Activated CD4-positive, alpha-beta memory T cell treated with anti-CD3 and anti-CD28 coated beads, Interleukin-2, amount 10 ng/mL, durations not matched to agents 7 days and 5 days (primary cell): ENCODE data around the gene TGFBRAP1. TPM values are rescaled to one million over a fixed set of nuclear protein-coding genes. Genes with fewer than 3 reads are reported as not detected.

Experiments used
- CTCF ChIA-PET: fragments of 350-600 bp; sonication (Branson Sonifier 250); formaldehyde crosslinking; loops from one replicate; lab custom pipeline; 2021; ENCODE audit warnings: antibody characterized with exemption, inconsistent platforms; lab: Charles Lee
- POLR2A ChIA-PET: fragments of 350-600 bp; sonication (Branson Sonifier 250); formaldehyde crosslinking; loops from one replicate; lab custom pipeline; 2021; ENCODE audit warnings: antibody characterized with exemption; lab: Charles Lee
- DNase-seq: peaks from one replicate; pipeline ENCODE4 v3.0.0-alpha.2; 2020
- H3K27ac Mint-ChIP-seq: one replicate; pipeline ENCODE4 v1.8.0; 2021; ENCODE audit warnings: mild to moderate bottlenecking, mixed read lengths
- H3K27me3 Mint-ChIP-seq: one replicate; pipeline ENCODE4 v1.8.0; 2021; ENCODE audit warnings: mixed read lengths
- H3K36me3 Mint-ChIP-seq: one replicate; pipeline ENCODE4 v1.8.0; 2021; ENCODE audit warnings: low read depth, mixed read lengths
- H3K4me1 Mint-ChIP-seq: one replicate; pipeline ENCODE4 v1.8.0; 2021; ENCODE audit warnings: mixed read lengths
- H3K4me3 Mint-ChIP-seq: one replicate; pipeline ENCODE4 v1.8.0; 2021; ENCODE audit warnings: mild to moderate bottlenecking, mixed read lengths
- H3K9me3 Mint-ChIP-seq: one replicate; pipeline ENCODE4 v1.8.0; 2021; ENCODE audit warnings: mixed read lengths
- total RNA-seq, 2 experiments: library from RNA; stranded (reverse); gene quantifications; one replicate each; pipeline ENCODE4 v1.2.3, GENCODE V29; 2021

Gene TGFBRAP1
- total RNA-seq, 2 experiments from 2014 or later: 15.9 to 17.0 TPM

GRCh38 chr2:105324732-105325131, 4.8 kb downstream of the TGFBRAP1 start:
- H3K27ac Mint-ChIP-seq: no peak overlapping the region
- no peaks in the 10 kb centered on the region for H3K27me3 Mint-ChIP-seq
- CTCF ChIA-PET: no interaction called here

GRCh38 chr2:105324101-105324500, 5.4 kb downstream of the TGFBRAP1 start:
- Mint-ChIP-seq H3K9me3 (no peaks in the 10 kb centered on the region), H3K36me3 (peaks cover 20% of the 10 kb centered on the region), H3K4me1 (peaks cover 21% of the 10 kb centered on the region), H3K27ac (no peak overlapping the region), H3K4me3 (no peak overlapping the region), H3K27me3 (no peaks in the 10 kb centered on the region)
- DNase-seq: no peak
- POLR2A ChIA-PET: no interaction called here
- CTCF ChIA-PET: no interaction called here

More at GRCh38 chr2:105324732-105325131, 4.8 kb downstream of the TGFBRAP1 start:
- Mint-ChIP-seq H3K9me3 (no peaks in the 10 kb centered on the region), H3K36me3 (peaks cover 21% of the 10 kb centered on the region), H3K4me1 (peaks cover 23% of the 10 kb centered on the region), H3K4me3 (no peak overlapping the region)
- no peak for DNase-seq
- POLR2A ChIA-PET: no interaction called here

GRCh38 chr2:105323111-105323510, 6.4 kb downstream of the TGFBRAP1 start:
- H3K27me3 Mint-ChIP-seq: no peaks in the 10 kb centered on the region
- H3K4me1 Mint-ChIP-seq: peaks cover 13% of the 10 kb centered on the region
- no peak for DNase-seq
- no peak overlapping the region for H3K27ac Mint-ChIP-seq
- ChIA-PET CTCF (no interaction called here), POLR2A (interaction anchor here (0.7 kb wide), 1 partner anchor 15 kb away, joined by 3 read pairs; no protein-coding TSS in a partner anchor)
- peaks cover 11% of the 10 kb centered on the region for H3K36me3 Mint-ChIP-seq
- H3K4me3 Mint-ChIP-seq: no peak overlapping the region
- H3K9me3 Mint-ChIP-seq: no peaks in the 10 kb centered on the region

- H3K9me3 Mint-ChIP-seq: no peaks in the 10 kb centered on the region
- no peak for DNase-seq
- no peak overlapping the region for H3K4me3 Mint-ChIP-seq
- ChIA-PET POLR2A (no interaction called here), CTCF (no interaction called here)
- H3K4me1 Mint-ChIP-seq: peaks cover 7% of the 10 kb centered on the region
- no peaks in the 10 kb centered on the region for H3K27me3 Mint-ChIP-seq
- peaks cover 15% of the 10 kb centered on the region for H3K36me3 Mint-ChIP-seq
- H3K27ac Mint-ChIP-seq: no peak overlapping the region
Observed at GRCh38 chr2:105321875-105322646, 7.5 kb downstream of the TGFBRAP1 start.

GRCh38 chr2:105320651-105321215, 8.8 kb downstream of the TGFBRAP1 start:
- POLR2A ChIA-PET: interaction anchor here (0.7 to 1.1 kb wide), 2 partner anchors 10 to 663 kb away, joined by 3 to 4 read pairs; no protein-coding TSS in a partner anchor
- Mint-ChIP-seq H3K27ac (no peak overlapping the region), H3K36me3 (peaks cover 15% of the 10 kb centered on the region), H3K4me3 (no peak overlapping the region), H3K27me3 (no peaks in the 10 kb centered on the region), H3K9me3 (no peaks in the 10 kb centered on the region), H3K4me1 (peaks cover 7% of the 10 kb centered on the region)
- DNase-seq: no peak
- CTCF ChIA-PET: interaction anchor here (1.4 kb wide), 1 partner anchor 33 kb away, joined by 4 read pairs; no protein-coding TSS in a partner anchor

GRCh38 chr2:105317937-105318336, 11.6 kb downstream of the TGFBRAP1 start:
- no peaks in the 10 kb centered on the region for H3K9me3 Mint-ChIP-seq
- H3K27me3 Mint-ChIP-seq: no peaks in the 10 kb centered on the region
- peaks cover 7% of the 10 kb centered on the region for H3K36me3 Mint-ChIP-seq
- no peak overlapping the region for H3K27ac Mint-ChIP-seq
- no peak for DNase-seq
- ChIA-PET POLR2A (no interaction called here), CTCF (interaction anchor here (1.5 kb wide), 1 partner anchor 23 kb away, joined by 4 read pairs; no protein-coding TSS in a partner anchor)
- no peak overlapping the region for H3K4me3 Mint-ChIP-seq
- H3K4me1 Mint-ChIP-seq: peaks cover 13% of the 10 kb centered on the region

- DNase-seq: no peak
- H3K36me3 Mint-ChIP-seq: peaks cover 3% of the 10 kb centered on the region
- H3K4me1 Mint-ChIP-seq: peaks cover 11% of the 10 kb centered on the region
- no peak overlapping the region for H3K4me3 Mint-ChIP-seq
- H3K27ac Mint-ChIP-seq: no peak overlapping the region
- H3K27me3 Mint-ChIP-seq: no peaks in the 10 kb centered on the region
- H3K9me3 Mint-ChIP-seq: no peaks in the 10 kb centered on the region
- ChIA-PET POLR2A (no interaction called here), CTCF (interaction anchor here (0.9 kb wide), 1 partner anchor 27 kb away, joined by 3 read pairs; no protein-coding TSS in a partner anchor)
Observed at GRCh38 chr2:105315314-105315713, 14.2 kb downstream of the TGFBRAP1 start.

GRCh38 chr2:105313877-105314276, 15.7 kb downstream of the TGFBRAP1 start:
- ChIA-PET CTCF (interaction anchor here (1.4 kb wide), 1 partner anchor 26 kb away, joined by 3 read pairs; no protein-coding TSS in a partner anchor), POLR2A (no interaction called here)
- Mint-ChIP-seq H3K27ac (no peak overlapping the region), H3K4me1 (peaks cover 11% of the 10 kb centered on the region), H3K36me3 (peaks cover 4% of the 10 kb centered on the region), H3K4me3 (no peak overlapping the region), H3K9me3 (no peaks in the 10 kb centered on the region), H3K27me3 (no peaks in the 10 kb centered on the region)
- DNase-seq: no peak

GRCh38 chr2:105309147-105309545, 20.4 kb downstream of the TGFBRAP1 start:
- ChIA-PET POLR2A (no interaction called here), CTCF (no interaction called here)
- Mint-ChIP-seq H3K4me1 (peaks cover 10% of the 10 kb centered on the region), H3K9me3 (no peaks in the 10 kb centered on the region), H3K27ac (no peak overlapping the region), H3K36me3 (peaks cover 24% of the 10 kb centered on the region), H3K27me3 (no peaks in the 10 kb centered on the region), H3K4me3 (no peak overlapping the region)
- DNase-seq: no peak

- no peak for DNase-seq
- H3K36me3 Mint-ChIP-seq: peaks cover 26% of the 10 kb centered on the region
- H3K4me3 Mint-ChIP-seq: no peak overlapping the region
- H3K9me3 Mint-ChIP-seq: no peaks in the 10 kb centered on the region
- ChIA-PET CTCF (no interaction called here), POLR2A (no interaction called here)
- no peak overlapping the region for H3K27ac Mint-ChIP-seq
- H3K4me1 Mint-ChIP-seq: peaks cover 10% of the 10 kb centered on the region
- H3K27me3 Mint-ChIP-seq: no peaks in the 10 kb centered on the region
Observed at GRCh38 chr2:105308382-105309146, 21.0 kb downstream of the TGFBRAP1 start.

- Mint-ChIP-seq H3K36me3 (peaks cover 30% of the 10 kb centered on the region), H3K27ac (no peak overlapping the region), H3K4me1 (peaks cover 13% of the 10 kb centered on the region), H3K9me3 (no peaks in the 10 kb centered on the region), H3K27me3 (no peaks in the 10 kb centered on the region), H3K4me3 (no peak overlapping the region)
- DNase-seq: no peak
- ChIA-PET CTCF (no interaction called here), POLR2A (no interaction called here)
Observed at GRCh38 chr2:105307962-105308361, 21.6 kb downstream of the TGFBRAP1 start.

- POLR2A ChIA-PET: no interaction called here
- Mint-ChIP-seq H3K27me3 (no peaks in the 10 kb centered on the region), H3K9me3 (no peaks in the 10 kb centered on the region), H3K4me1 (peaks cover 17% of the 10 kb centered on the region), H3K36me3 (peaks cover 30% of the 10 kb centered on the region), H3K4me3 (no peak overlapping the region), H3K27ac (no peak overlapping the region)
- no peak for DNase-seq
- CTCF ChIA-PET: no interaction called here
Observed at GRCh38 chr2:105307550-105307949, 22.0 kb downstream of the TGFBRAP1 start.

- Mint-ChIP-seq H3K4me3 (no peak overlapping the region), H3K4me1 (peaks cover 20% of the 10 kb centered on the region), H3K27me3 (no peaks in the 10 kb centered on the region), H3K36me3 (peaks cover 30% of the 10 kb centered on the region), H3K27ac (no peak overlapping the region), H3K9me3 (no peaks in the 10 kb centered on the region)
- no peak for DNase-seq
- CTCF ChIA-PET: interaction anchor here (1.0 kb wide), 1 partner anchor 13 kb away, joined by 3 read pairs; no protein-coding TSS in a partner anchor
- POLR2A ChIA-PET: no interaction called here
Observed at GRCh38 chr2:105307146-105307545, 22.4 kb downstream of the TGFBRAP1 start.
